HG03103 (cell line): ENCODE results near the gene C2CD3.

Experiments
- ATAC-seq: cut with Tn5 transposase; IDR thresholded peaks from one replicate; pipeline ENCODE4 v1.9.1; 2021; ENCODE audit warnings: low read depth; ENCODE audit not compliant: unreplicated experiment

Gene C2CD3, protein sequence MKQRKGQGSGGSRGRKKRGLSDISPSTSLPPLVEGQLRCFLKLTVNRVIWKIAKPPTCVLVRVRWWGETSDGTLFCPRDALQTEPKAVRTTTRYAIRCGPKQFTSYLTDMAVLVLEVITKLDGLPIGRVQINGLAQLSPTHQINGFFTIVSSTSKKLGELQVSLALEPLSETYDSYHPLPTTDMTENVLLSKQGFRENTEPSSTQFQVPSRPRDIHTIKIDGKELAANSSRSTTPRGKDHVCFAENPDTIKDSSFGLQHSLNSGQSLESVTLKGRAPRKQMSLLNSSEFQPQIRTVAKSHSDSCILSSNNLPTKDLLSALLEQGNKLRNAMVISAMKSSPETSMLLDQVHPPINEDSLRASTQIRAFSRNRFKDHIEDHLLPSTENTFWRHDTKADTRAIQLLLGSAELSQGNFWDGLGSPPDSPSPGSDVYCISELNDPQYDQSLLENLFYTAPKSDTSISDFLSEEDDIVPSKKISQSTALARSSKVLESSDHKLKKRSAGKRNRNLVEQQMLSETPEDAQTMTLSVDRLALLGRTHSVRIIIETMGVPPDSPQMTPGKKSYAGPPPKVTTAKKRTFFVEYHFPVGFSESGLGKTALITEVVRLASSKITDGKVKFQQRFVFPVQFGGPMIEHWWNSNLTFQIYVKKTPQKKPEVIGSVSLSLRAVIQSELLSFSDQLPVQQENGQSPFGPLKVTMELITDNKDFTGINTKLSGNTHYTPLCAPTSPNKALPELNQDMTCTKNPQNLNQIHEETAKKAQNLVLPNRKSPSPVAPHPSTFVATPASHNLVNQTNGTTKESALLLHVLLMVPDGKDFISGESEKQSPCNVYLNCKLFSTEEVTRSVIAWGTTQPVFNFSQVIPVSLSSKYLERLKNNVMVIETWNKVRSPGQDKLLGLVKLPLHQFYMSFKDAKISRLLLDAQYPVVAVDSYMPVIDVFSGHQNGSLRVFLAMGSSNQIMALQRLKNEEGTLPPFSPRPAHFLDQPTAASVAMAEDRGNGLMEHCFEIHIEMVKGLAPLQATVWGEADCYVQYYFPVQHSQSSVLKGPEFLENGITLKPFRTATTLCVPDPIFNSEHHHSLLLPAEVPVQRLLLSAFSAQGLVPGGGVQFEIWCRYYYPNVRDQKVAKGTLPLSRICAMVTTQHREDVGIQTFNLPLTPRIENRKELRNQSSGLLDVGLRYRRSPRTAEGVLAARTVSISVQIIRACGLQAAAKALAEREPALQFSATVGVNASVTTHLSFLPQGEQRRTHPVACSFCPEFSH (N-terminal part only)

GRCh38 chr11:74170694-74171629, at the start of gene C2CD3, which contains the start of gene PPME1:
Gene C2CD3 (minus strand): TSS chr11:74171002. CDS start chr11:74170792, 210 bp downstream.
Gene PPME1 (plus strand): TSS chr11:74171289. CDS start chr11:74171422, 133 bp downstream.
- ATAC-seq = peak; percentile 91

- ATAC-seq = no peak
Measured at GRCh38 chr11:74220376-74220775, 49.6 kb upstream of the C2CD3 start.

GRCh38 chr11:74212533-74212932, 41.7 kb upstream of the C2CD3 start:
- no peak for ATAC-seq

GRCh38 chr11:74208507-74208906, 37.7 kb upstream of the C2CD3 start:
- no peak for ATAC-seq

DNA sequence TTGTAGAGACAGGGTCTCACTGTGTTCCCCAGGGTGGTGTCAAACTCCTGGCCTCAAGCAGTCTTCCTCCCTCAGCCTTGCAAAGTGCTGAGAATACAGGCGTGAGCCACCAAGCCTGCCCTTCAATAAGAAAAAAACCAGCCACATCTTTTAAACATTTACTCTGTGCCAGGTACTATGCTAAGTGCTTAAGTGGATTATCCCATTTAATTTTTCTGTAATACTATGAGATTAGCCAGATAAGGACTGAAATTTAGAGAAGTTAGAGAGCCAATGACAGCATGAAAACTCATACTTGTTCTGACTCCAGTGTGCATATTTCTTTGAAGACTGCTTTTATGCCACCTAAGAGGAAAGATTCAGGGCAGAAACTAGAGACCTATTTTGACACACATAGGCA, 35.9 kb upstream of the C2CD3 start:
- ATAC-seq = no peak

DNA sequence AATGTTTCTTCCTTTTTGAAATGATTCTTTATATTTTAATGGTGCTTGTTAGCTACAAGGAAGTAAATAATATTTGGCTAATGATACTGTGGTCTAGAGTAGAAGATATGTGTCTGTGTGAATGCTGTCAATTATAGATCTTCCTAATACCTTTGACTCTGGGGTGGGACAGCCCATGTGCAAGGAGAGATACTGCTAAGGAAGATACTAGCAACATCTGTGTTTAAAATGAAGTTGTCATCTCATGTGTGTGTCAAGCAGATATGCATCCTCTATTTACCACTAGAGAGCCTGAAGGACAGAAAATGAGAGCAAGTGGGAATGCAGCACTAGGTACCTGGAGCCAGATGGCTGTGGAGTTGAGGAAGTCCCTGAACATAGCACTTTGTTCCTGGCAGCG, 34.4 kb upstream of the C2CD3 start:
- ATAC-seq = no peak

GRCh38 chr11:74204701-74205100, 33.9 kb upstream of the C2CD3 start:
- ATAC-seq = no peak

DNA sequence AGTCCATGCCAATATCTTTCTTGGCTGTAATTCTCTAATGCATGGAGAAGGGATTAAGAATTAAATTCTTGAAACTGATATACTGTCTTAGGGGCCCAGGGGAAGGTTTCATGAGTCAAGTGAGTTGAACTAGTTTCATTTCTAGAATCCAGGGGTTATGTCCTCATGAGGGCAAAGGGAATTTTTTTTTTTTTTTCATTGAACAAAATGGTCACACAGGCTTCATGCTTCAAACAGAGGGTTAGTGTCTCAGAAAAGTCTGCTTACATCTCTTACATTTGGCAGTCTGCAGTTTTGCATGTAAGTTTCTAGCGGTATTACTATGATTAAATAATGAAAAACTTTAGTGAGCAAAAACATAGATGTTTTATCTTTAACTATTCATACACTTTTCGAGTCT, 33.2 kb upstream of the C2CD3 start:
- no peak for ATAC-seq

- ATAC-seq = no peak
Measured at GRCh38 chr11:74196781-74197486, 26.1 kb upstream of the C2CD3 start.

DNA sequence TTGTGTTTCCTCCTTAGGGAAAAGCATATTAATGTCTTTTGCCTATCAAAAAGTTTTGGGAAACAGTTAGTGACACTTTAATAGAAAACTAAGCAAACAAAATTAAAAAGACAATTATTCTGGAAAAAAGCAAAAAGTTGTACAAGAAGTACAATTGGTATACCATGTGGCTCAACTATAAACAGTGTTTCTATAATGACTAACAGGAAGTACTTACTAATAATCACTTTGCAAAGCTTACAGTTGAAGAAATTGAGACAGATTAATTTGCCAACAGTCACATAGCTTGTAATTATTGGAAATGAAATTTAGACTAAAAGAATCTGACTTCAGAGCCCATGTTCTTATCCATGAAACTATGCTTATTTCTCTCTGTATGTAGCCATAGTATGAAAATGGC, 25.0 kb upstream of the C2CD3 start:
- no peak for ATAC-seq

DNA sequence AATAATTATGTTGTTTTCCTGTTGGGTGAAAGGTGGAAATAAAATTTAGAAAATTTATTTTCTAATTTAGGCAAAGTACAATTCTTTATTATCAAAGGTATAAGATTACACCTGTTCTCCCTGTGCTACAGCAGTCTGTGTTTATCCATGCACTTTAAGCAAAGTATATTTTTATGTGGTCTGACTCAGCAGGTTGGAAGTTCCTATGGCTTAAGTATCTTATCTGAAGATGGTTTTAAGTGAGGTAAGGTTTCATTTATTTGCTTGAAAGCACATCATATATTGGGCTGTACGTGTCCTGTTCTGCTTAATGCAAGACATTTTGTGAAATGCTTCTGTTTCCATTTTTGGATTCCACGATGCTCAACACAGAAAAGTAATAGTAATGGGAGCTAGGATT, 14.9 kb upstream of the C2CD3 start:
- ATAC-seq = no peak

- no peak for ATAC-seq
Measured at GRCh38 chr11:74185285-74185684, 14.5 kb upstream of the C2CD3 start.

GRCh38 chr11:74182635-74183034, 11.8 kb upstream of the C2CD3 start:
- ATAC-seq = no peak

DNA sequence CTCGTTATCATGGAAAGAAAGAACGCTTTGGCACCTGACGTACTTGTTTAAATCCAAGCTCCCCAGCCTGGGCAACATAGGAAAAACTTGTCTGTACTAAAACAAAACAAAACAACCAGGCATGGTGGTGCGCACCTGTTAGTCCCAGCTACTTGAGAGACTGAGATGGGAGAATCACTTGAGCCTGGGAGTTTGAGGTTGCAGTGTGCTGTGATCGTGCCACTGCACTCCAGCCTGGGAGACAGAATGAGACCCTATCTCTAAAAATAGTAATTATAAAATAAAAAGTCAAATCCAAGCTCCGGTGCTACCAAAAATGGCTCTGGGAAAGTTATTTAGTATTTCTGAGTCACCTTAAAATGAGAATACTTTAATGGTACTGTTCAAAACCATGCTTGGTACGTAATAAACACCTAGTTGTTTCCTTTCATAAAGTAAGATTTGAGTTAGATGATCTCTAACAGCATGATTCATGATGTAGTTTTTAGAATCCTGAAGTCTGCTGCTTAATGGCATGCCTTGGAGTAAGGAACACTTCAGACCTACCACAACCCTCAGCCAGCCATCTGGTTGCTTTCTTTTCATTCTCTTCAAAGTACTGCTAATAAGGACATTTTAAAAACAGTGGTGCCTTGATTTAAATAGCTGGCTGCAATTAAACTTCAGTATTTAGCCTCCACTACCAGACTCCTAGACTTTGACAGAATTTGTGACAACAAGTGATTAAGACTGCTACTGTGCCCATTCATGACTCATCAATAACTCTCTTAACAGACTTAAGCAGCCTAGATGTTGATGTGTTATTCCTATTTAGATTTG, 8.6 kb upstream of the C2CD3 start:
- ATAC-seq = no peak

DNA sequence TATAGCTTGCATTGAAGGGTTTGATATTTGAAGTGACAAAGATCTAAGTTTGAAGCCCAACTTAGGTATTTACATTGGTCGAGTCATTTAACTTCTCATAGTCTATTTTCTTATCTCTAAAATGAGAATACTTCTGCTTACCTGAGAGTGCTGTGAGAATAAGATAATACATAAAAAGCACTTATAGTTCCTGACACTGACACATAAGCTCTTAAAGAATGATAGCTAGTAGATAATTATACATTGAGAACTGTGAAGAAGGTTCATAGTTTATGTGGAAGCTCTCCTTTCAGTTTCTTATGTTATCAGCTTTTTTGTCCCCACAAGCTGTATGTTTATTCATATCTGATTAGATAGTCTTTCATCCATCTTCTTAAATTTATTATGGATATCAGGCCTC, 5.1 kb upstream of the C2CD3 start:
- no peak for ATAC-seq

DNA sequence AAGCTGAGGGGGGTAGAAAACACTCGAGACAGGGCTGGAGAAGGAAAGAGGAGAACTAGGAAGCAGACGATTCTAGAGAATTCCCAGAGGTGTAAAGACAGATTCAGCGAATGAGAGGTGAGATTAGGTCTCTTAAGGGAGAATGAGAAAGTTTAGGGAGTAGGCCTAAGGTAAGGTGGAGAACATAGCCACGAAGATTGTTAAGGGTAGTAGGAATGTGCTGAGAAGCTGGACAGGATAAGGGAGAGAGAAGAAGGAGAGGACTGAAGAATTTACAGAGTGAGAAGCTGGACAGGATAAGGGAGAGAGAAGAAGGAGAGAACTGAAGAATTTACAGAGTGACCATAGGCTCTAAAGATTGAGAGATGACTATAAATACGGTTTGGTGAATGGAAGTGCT, 1.2 kb upstream of the C2CD3 start:
- no peak for ATAC-seq

GRCh38 chr11:74171630-74171968, 797 bp upstream of the C2CD3 start:
- ATAC-seq = no peak

- ATAC-seq = no peak
Measured at GRCh38 chr11:74169738-74170458, 904 bp downstream of the C2CD3 start.
